ENCODE data around the gene TMEFF2.

- no peak for TF ChIP-seq CTCF (conservative IDR thresholded peaks at IDR 0.05; ENCODE audit: low read depth, low read length)
- TF ChIP-seq MAFK (IDR thresholded peaks at IDR 0.05; ENCODE audit: low read depth, low read length), result no peak
These were observed 211.5 kb downstream of the TMEFF2 start for GRCh38 chr2:191983186-191983585.

Data from IMR-90 (cell line).